Urinary bladder (tissue), 4 donors: ENCODE measurements around the gene CCDC91. TPM values are rescaled to one million over a fixed set of nuclear protein-coding genes. Genes with fewer than 3 reads are reported as not detected.

Source experiments
- DNase-seq: peaks from one replicate; pipeline ENCODE4 v3.0.0-alpha.2; 2015; ENCODE audit errors: extremely low spot score
- H3K27ac ChIP-seq: one replicate; pipeline ENCODE4 v1.5.1; 2013; ENCODE audit warnings: low read depth, mild to moderate bottlenecking, moderate library complexity
- H3K36me3 ChIP-seq: one replicate; pipeline ENCODE4 v1.6.1; 2013; ENCODE audit warnings: mild to moderate bottlenecking, moderate library complexity; ENCODE audit not compliant: insufficient read depth
- H3K4me1 ChIP-seq: one replicate; pipeline ENCODE4 v1.6.1; 2013; ENCODE audit warnings: mild to moderate bottlenecking, moderate library complexity; ENCODE audit not compliant: insufficient read depth
- H3K4me3 ChIP-seq: one replicate; pipeline ENCODE4 v1.5.1; 2013; ENCODE audit warnings: low read depth, low read length
- WGBS: extraction: QIAGEN DNeasy Blood & Tissue Kit; methylation state at CpG from one replicate; pipeline ENCODE4 v1.1.7; 2013; 5-methylcytosine and 5-hydroxymethylcytosine counted together
- polyA plus RNA-seq: library from polyadenylated mRNA; stranded (reverse); fragments of 200-250 nt; gene quantifications from one replicate; pipeline ENCODE4 v1.2.3, GENCODE V29; 2013
- total RNA-seq: library from RNA; depleted of rRNA; stranded (reverse); fragments of >200 nt; gene quantifications from one replicate; pipeline ENCODE4 v1.2.3, GENCODE V29; 2014
- donor health status: healthy with polysubstance abuse.
- donor health status: healthy.

CCDC91 gene
- 53.5 TPM for total RNA-seq
- 26.2 TPM for polyA plus RNA-seq

GRCh38 chr12:28190321-28191050, at the start of gene CCDC91:
Gene CCDC91 (plus strand): TSS chr12:28190456. CDS start chr12:28257216, 66,760 bp downstream.
- no peaks in the 10 kb centered on the region for H3K4me1 ChIP-seq
- no peaks in the 10 kb centered on the region for H3K36me3 ChIP-seq
- WGBS, result under 1% methylated on average over 72 of the region's 72 CpGs
- peak; percentile 69 for DNase-seq
- peak within 1 kb of the TSS; percentile 78 for H3K4me3 ChIP-seq
- H3K27ac ChIP-seq, result peak within 1 kb of the TSS; percentile 100

DNA sequence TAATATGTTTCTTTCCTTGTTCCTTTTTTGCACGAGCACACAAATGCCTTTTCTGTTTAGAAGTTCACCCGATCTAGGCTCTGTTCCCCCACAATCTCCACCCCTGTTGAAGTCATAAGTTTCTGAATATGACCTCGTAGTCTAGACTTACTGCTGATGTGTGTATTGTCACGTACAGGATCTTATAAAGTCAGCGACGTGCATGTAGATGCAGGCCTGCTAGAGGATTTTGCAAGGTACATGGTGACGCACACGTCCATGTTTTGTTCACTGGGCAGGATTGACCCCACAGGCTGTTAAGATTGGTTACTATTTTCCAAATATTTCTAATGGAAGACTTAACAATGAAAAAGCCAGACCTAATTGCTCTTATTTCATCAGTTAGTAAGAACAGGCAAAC, 46.2 kb upstream of the CCDC91 start:
- no peaks in the 10 kb centered on the region for H3K4me1 ChIP-seq
- WGBS, result 79% methylated on average over 8 of the region's 8 CpGs
- H3K27ac ChIP-seq, result no peak overlapping the region
- H3K4me3 ChIP-seq, result no peak overlapping the region
- no peaks in the 10 kb centered on the region for H3K36me3 ChIP-seq
- no peak for DNase-seq

DNA sequence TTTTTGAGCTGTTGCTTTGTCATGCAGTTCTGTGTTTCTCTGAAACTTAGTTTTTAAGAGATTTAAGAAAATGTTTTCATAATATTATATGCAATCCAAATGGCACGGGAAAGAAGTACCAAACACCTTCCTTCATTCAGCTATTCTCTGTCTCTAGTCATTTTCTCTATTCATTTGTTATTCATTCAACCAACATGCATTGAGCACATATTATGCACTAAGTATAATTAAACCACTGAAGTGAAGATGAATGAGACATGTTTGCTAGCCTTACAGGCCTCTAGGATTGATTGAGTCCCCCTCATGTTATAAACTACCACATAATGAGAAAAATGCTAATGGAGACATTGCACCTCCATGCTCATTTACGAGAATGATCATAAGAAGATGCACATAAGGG, 45.7 kb upstream of the CCDC91 start:
- H3K4me3 ChIP-seq, result no peak overlapping the region
- no peak for DNase-seq
- H3K27ac ChIP-seq, result no peak overlapping the region
- WGBS, result 96% methylated on average over 2 of the region's 2 CpGs
- H3K4me1 ChIP-seq, result no peaks in the 10 kb centered on the region
- H3K36me3 ChIP-seq, result no peaks in the 10 kb centered on the region

DNA sequence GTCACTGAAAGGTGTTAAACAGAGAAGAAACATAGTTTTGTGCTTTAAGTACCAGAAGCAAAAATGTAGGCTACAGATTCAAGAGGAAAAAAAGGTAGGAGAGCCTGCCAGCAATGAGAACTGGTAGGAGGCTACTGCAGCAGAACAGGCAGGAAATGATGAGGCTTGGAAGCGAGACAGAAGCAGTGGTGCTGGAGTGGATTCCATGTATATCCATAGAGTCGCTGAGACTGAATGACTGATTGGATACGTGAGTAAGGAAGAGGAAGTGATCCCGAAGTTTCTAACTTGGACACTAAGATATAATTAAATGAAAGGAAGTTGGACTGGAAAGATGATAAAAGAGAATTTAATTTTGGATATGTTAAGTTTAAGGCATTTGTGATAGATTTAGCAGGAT, 45.0 kb upstream of the CCDC91 start:
- 90% methylated on average over 4 of the region's 4 CpGs for WGBS
- H3K4me1 ChIP-seq, result no peaks in the 10 kb centered on the region
- no peak overlapping the region for H3K27ac ChIP-seq
- H3K4me3 ChIP-seq, result no peak overlapping the region
- DNase-seq, result no peak
- no peaks in the 10 kb centered on the region for H3K36me3 ChIP-seq

- Histone ChIP-seq H3K27ac (no peak overlapping the region), H3K36me3 (no peaks in the 10 kb centered on the region), H3K4me3 (no peak overlapping the region), H3K4me1 (no peaks in the 10 kb centered on the region)
- 85% methylated on average over 3 of the region's 3 CpGs for WGBS
- DNase-seq, result no peak
These were observed 41.0 kb upstream of the CCDC91 start for GRCh38 chr12:28149279-28149678.

DNA sequence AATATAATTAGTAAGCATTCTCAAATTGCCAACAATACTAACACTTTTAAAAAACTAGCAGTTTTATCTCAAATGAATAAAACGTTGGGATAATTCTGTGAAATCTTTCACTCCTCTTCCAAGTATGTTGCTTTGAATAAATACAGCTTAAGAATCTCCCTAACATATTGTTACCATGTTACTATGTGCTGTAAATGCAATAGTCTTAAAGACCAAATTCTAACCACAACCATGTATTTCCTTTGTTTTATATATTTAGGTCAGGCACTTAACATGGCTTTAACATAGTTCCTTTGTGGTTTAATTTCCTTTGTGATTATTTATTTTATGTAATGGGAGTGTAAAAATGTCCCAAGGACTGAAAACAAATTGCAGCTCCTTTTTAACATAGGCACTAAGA, 33.9 kb upstream of the CCDC91 start:
- no peak for DNase-seq
- Histone ChIP-seq H3K27ac (no peak overlapping the region), H3K36me3 (no peaks in the 10 kb centered on the region), H3K4me3 (no peak overlapping the region), H3K4me1 (no peaks in the 10 kb centered on the region)
- 38% methylated on average over 1 of the region's 1 CpG for WGBS

- DNase-seq, result no peak
- no peak overlapping the region for H3K27ac ChIP-seq
- WGBS, result 76% methylated on average over 7 of the region's 7 CpGs
- H3K36me3 ChIP-seq, result no peaks in the 10 kb centered on the region
- no peak overlapping the region for H3K4me3 ChIP-seq
- H3K4me1 ChIP-seq, result no peaks in the 10 kb centered on the region
These were observed 33.5 kb upstream of the CCDC91 start for GRCh38 chr12:28156804-28157203.

DNA sequence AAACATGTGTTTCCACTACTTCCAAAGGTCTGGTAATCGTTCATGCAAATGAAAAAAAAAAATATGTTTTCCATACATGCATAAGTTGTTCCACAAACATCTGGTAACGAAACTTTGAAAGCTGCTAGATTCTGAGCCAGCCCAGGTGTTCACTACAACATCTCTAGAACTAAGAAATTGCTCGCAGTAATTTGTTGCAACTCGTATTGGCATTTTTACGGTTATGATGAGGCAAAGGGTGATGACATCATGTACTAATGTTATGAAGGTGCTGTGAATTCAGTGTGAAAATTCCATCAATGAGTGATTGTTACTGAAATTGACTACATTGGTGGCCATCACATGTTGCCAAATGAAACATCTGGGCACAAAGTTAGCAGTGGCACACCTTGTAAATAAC, 31.9 kb upstream of the CCDC91 start:
- Histone ChIP-seq H3K4me3 (no peak overlapping the region), H3K4me1 (no peaks in the 10 kb centered on the region), H3K27ac (no peak overlapping the region), H3K36me3 (no peaks in the 10 kb centered on the region)
- WGBS, result 89% methylated on average over 5 of the region's 5 CpGs
- DNase-seq, result no peak

GRCh38 chr12:28159688-28160087, 30.6 kb upstream of the CCDC91 start:
- Histone ChIP-seq H3K36me3 (no peaks in the 10 kb centered on the region), H3K27ac (no peak overlapping the region), H3K4me1 (no peaks in the 10 kb centered on the region), H3K4me3 (no peak overlapping the region)
- WGBS, result 86% methylated on average over 1 of the region's 1 CpG
- no peak for DNase-seq

GRCh38 chr12:28161697-28162096, 28.6 kb upstream of the CCDC91 start:
- Histone ChIP-seq H3K36me3 (no peaks in the 10 kb centered on the region), H3K4me1 (no peaks in the 10 kb centered on the region), H3K4me3 (no peak overlapping the region), H3K27ac (no peak overlapping the region)
- DNase-seq, result no peak
- WGBS, result 96% methylated on average over 5 of the region's 5 CpGs

- WGBS, result 89% methylated on average over 1 of the region's 1 CpG
- Histone ChIP-seq H3K4me1 (no peaks in the 10 kb centered on the region), H3K27ac (no peak overlapping the region), H3K36me3 (no peaks in the 10 kb centered on the region), H3K4me3 (no peak overlapping the region)
- DNase-seq, result no peak
These were observed 27.6 kb upstream of the CCDC91 start for GRCh38 chr12:28162697-28163096.

GRCh38 chr12:28164644-28165275, 25.5 kb upstream of the CCDC91 start:
- no peaks in the 10 kb centered on the region for H3K36me3 ChIP-seq
- no peak overlapping the region for H3K4me3 ChIP-seq
- DNase-seq, result no peak
- no peak overlapping the region for H3K27ac ChIP-seq
- no peaks in the 10 kb centered on the region for H3K4me1 ChIP-seq
- WGBS, result 88% methylated on average over 2 of the region's 2 CpGs

DNA sequence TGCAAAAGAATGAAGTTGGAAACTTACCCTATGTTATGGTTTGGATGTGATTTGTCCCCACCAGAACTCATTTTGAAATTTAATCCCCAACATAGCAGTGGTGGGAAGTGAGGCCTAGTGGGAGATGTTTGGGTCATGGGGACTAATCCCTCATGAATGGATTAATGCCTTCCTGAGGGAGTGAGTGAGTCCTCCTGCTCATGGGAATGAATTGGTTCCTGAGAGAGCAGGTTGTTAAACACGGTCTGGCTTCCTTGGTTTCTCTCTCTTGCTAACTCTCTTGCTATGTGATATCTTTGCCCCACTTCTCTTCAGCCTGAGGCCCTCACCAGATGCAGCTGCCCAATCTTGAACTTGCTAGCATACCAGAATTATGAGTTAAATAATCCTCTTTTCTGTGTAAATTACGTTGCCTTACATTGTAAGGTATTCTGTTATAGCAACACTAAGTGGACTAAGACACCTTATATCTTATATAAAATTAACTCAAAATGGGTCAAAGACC, 22.2 kb upstream of the CCDC91 start:
- WGBS, result 91% methylated on average over 2 of the region's 2 CpGs
- no peak for DNase-seq
- no peaks in the 10 kb centered on the region for H3K4me1 ChIP-seq
- H3K4me3 ChIP-seq, result no peak overlapping the region
- no peak overlapping the region for H3K27ac ChIP-seq
- H3K36me3 ChIP-seq, result no peaks in the 10 kb centered on the region

DNA sequence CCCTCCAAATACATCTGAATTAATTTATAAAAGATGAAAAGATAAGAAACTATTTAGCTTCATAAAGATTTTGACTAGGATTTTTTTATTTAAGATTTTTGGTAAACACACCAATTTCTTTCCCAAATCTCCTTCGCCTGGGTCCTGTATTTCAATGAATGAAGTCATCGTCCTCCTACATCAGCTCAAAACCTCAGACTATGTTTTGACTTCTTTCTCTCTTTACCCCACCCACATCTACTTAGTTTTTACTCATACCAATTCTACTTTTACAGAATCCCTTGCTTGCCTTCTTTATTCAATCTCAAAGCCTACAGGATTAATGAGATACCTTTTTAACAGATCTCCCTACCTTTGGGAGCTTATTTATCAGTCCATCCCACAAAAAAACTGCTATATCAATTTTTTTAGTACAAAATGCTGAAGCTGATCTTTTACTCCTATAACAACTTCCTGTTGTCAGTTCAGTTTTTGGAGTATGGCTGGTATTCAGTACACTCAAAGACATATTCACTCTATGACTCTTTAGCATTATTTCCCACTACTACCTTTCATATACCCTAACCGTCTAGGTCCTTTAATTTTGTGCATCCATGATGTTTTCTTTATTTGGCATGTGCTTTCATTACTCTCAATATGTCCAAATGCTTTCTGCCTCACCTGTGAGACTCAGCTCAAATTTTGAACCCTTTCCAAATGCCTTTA, 18.7 kb upstream of the CCDC91 start:
- Histone ChIP-seq H3K27ac (no peak overlapping the region), H3K4me3 (no peak overlapping the region), H3K4me1 (no peaks in the 10 kb centered on the region), H3K36me3 (no peaks in the 10 kb centered on the region)
- no peak for DNase-seq
- WGBS, result 96% methylated on average over 3 of the region's 3 CpGs
